Activated CD4-positive, alpha-beta T cell treated with anti-CD3 and anti-CD28 coated beads for 24 hours (primary cell): ENCODE data around the gene ZNF436.
"Not testable (repeated sequence)": the region's sequence is repeated elsewhere in the genome, so short reads cannot be mapped to it uniquely, and the experiment has no call there.

Source experiments
- DNase-seq, 2 donors: peaks; one replicate each; pipeline ENCODE4 v3.0.0-alpha.2; 2020; ENCODE audit warnings: low read depth in 2 of 2

The ZNF436 gene

DNA sequence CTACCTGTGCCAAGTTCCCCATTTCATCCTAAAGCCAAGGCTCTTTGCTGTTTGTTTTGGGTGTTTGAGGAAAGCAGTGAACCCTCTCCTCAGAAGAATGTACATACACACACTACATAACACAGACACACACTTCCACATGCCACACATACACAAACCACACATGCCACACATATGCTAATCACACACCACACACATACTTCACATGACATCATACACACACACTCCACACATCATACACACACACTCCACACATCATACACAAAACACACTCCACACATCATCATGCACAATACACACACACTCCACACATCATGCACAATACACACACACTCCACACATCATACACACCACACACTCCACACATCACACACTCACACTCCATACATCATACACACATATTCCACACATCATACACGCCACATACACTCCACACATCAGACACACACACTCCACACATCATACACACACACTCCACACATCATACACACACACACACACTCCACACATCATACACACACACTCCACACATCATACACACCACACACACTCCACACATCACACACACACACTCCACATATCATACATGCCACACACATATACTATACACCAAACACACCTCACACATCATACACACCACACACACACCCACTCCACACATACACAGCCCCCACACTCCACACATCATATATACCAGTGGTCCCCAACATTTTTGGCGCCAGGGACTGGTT is 22.7 kb upstream of the ZNF436 start:
- DNase-seq: no peak

DNA sequence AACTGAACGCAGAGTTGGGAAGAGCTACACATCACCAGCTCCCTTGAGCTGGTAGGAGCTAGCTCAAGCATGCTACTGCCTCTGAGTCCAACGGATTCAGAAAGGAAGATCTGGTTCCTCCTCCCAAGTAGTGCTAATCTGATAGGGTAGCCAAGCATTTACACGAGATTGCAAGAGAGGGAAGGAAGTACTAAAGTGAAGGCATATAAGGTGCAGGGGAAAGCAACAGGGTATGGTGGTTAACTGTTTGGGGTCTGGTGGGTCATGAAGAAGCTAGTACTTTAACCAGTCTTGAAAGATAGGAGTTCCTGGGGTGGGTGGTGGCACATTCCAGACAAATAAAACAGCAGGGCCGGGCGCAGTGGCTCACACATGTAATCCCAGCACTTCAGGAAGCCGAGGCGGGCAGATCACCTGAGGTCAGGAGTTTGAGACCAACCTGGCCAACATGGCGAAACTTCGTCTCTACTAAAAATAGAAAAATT is 20.2 kb upstream of the ZNF436 start:
- no peak for DNase-seq

DNA sequence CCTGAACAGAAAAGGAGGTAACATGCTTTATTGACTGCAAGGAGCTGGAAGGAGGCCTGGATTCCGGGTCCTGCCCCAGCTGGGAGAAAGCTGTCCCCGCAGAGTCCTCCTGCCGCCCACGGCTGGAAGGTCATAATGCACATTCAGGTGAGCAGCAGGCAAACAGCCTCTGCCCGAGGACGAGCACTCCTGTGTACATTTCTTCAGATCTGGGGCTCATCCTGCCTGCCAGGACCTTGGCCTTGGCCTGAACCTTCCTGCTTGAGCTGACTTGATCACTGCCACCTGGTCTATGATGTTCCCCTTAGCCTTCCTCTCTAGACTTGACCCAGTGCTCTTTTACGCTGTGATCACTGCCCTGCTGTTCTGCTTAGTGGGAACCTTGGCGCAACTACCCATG is 17.9 kb upstream of the ZNF436 start:
- DNase-seq: no peak

DNA sequence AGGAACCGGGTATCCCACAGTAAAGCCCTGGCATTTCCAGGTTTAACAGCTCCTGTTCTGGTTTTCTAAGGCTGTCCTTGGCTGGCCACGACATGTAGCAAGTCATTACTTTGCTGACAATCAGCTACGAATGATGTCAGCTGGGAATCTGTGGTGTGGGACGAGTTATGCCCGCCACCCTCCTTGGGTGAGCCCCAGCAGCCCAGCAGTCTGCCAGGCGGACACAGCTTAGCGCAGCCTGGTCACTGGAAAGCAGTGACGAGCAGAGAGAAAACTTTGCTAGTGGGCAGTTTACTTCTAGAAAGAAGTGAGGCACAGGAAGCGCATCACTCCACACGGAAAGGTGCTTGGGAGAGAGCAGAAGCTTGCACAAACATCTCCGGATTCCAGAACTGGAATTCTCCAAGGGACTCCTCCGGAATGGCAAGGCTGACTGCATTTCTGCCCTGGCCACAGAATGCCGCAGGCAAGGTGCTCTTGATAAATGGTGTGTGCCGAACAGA is 15.5 kb upstream of the ZNF436 start:
- DNase-seq: no peak

DNA sequence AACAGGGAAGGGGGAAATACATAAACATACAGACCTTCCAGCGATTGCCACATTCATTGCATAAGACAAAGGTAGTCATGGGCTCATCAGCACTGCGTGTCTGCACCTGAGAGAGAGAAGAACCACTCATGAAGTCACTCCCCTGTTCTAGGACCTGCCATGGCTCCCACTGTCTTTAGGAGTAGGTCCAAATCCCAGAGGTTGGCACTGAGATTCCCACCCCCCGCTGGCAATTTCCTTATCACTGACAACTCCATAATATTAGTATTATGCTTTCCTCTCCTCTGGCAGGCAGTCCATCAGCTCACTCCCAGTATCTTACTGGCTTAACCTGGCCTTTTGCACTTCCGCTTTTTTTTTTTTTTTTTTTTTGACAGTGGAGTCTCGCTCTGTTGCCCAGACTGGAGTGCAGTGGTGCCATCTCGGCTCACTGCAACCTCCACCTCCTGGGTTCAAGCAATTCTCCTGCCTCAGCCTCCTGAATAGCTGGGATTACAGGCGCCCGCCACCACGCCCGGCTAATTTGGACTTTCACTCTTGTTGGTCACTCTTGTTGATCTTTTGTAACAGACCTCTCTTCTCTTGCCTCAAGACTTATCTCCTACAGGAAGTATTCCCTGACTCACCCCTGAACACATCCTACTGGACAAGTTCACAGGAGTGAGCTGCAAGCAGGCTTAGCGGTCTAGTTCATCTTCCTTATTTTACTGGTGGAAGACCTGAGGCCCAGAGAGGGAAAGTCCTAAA is 14.8 kb upstream of the ZNF436 start:
- DNase-seq: no peak

DNA sequence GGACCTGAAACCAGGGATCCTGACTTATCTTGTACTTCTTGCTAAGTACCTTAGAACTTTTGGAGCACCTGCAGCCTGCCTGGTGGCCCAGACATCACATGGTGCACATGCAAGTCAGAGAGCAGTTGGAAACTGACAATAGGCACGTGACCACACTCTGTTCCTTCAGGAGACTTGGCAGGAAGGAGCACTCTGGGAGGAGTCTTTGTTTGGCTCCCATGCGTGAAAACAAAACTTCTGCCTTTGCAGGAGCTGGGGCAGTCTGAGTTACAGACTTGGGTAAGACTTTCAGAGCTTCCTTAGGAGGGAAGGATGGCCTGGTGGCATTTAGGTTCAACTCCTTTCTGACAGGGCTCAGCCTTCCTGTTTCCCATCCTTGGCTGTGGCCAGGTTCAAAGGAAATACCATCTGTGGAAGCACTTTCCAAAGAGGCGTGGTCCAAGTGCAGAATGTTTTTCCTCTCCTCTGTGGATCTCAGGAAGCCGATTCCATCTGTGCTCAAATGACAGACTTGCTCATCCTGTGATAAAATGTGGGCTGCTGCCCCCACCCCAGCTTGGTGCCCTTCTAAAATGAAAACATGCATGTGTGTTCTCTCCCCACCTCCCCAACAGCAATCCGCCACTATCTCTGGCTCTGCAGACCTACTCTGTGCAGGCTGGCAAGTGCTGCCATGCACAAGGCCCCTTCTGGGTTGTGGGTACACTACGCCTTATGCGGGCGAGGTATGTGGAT is 14.1 kb upstream of the ZNF436 start:
- DNase-seq: no peak

DNA sequence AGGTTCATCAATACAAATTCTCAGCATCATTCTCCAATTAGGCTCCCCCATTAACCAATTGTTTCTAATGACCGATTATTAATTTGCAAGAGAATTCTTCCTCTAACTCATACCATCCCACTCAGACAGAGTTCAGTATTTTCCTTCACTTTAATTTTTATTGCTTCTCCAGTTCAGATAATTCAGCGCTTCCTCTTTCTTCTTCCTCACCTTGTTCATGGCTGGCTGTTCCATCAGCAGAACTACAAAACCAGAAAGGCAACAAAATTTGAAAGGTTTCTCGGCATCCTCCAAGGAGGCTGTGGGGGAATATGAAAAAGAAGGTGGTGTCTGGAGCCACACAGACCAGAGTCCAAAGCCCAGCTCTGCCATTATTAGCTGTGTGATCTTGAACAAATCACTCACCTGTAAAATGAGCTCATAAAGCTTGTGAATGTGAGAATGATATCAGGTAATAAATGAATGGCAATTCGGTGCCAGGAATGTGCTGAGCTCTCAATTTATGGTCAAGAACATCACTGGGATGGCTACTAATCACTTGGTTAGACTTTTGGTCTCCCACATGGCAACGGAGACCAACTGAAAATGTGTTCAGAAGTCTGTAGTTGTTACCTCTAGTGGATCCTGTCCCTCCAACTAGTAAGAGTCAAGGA is 11.7 kb upstream of the ZNF436 start:
- DNase-seq: no peak

DNA sequence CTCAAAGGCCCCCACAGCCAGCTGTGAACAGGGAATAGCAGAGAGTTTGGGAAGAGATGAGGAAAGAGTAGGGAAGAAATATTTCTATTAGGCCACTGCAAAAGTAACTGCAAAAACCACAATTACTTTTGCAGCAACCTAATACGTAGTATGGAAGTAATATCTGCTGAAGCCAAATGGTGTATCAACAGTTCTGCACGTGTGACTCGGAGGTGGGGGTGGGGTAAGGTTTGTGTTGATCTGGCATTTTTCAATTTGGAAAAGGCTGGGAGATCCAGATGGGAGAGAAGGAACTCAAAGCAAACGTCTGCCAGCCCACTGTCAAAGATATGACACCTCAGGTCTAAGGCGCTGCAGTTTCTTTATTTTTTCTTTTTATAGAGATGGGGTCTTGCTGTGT is 11.1 kb upstream of the ZNF436 start:
- DNase-seq: no peak

DNA sequence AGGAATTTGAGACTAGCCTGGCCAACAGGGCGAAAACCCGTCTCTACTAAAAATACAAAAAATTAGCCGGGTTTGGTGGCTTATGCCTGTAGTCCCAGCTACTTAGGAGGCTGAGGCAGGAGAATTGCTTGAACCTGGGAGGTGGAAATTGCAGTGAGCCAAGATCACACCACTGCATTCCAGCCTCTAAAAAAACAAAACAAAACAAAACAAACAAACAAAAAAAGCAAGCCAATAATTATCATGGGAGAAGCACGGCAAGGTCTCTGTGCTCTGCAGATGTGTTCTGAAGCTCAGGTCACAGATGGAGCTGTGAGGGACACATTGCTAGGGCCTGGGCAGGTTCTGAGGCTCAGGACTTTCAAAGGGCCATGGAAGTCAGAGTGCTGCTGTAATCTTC is 10.6 kb upstream of the ZNF436 start:
- not testable (repeated sequence) for DNase-seq

DNA sequence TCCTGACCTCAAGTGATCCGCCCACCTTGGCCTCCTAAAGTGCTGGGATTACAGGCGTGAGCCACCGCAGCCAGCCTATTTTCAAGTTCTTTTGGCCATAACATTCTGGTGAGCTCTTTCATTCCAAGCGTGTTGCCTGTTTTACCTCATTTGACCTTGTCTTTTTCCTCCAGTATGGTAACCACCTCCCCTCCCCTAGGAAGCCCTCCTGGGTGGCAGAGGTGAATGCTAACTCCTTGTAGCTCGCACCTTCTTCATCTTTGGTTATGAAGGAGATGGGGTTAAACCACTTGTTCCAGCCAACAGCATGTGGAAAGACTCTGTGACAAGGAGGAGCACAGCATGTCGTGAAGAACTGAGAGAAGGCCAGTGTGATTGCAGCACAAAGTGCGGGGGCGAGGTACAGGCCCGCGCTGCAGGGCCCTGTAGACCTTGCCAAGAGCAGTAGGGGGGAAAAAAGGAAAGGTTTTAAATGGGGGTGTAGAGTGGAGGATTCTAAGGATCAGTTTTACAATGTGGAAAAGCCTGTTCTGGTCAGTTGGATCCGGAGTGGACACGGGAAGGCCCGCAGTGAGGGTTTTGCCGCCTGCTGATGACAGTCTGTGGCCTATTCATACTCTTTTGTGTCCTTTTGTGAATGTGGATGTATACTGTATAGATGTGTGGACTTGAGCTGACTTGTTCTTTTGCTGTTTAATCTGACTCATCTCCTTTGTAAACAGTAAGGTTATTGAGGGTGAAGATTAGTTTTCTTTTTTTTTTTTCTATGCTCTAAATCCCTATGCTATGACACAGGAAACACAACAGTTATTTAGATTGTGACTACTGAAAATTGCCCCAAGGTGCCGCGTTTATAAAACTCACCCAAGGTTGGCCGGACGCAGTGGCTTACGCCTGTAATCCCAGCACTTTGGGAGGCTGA is 7.5 kb upstream of the ZNF436 start:
- no peak for DNase-seq

DNA sequence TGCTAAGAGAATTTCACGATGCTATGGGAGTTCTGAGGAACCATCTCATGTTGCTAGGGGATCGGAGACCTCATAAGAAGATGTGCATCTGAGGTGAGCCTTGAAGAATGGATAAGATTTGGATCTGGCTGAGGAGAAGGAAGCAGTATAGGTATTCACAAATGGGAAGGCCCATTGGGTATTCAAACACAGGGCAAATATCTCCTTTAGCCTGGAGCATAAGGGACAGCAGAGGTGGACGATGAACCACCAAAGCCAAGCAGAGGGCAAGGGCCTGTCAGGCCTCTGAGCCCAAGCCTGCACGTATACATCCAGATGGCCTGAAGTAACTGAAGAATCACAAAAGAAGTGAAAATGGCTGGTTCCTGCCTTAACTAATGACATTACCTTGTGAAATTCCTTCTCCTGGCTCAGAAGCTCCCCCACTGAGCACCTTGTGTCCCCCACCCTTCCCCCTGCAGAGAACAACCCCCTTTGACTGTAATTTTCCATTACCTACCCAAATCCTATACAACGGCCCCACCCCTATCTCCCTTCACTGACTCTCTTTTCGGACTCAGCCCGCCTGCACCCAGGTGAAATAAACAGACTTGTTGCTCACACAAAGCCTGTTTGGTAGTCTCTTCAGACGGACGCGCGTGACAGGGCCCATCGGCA is 4.6 kb upstream of the ZNF436 start:
- not testable (repeated sequence) for DNase-seq

DNA sequence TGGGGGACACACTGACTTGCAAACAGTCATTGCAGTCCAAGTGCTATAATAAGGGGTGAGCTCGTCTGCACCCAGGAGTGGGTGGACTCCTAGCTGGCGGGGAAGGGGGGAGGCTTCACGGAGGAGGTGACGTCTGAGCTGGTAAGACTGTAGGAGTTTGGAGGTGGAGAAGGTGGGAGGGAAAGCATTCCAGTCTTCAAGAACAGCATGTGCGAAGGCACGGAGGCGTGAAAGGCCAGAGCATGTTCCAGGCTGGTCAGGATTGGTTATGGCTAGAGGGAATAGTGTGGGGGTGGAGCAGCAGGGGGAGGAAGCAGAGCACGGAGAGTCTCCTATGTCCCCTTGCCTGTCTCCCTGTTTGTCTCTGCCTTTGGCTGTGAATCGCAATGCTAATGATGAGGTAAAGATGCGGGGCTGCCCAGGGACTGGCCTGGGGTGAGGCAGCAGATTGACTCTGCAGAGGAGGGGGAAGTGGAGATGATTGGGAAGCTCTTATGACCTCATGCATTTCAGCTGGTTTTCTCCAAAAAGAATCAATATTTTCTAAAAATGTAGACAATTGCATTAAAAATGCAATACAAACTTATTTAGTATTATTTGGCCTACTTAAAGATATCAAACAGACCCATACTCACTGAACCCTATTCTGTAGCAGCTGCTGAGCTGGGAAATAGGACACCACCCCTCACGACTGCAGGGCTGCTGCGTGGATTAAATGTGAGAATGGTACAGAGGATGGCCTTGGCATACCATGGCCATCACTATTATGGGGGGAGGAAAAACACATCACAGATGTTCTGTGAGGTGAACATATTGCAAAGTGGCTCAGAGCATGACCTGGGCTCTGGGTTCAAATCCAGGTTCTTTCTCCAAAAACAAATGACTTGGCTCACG is 2.6 kb upstream of the ZNF436 start:
- no peak for DNase-seq

DNA sequence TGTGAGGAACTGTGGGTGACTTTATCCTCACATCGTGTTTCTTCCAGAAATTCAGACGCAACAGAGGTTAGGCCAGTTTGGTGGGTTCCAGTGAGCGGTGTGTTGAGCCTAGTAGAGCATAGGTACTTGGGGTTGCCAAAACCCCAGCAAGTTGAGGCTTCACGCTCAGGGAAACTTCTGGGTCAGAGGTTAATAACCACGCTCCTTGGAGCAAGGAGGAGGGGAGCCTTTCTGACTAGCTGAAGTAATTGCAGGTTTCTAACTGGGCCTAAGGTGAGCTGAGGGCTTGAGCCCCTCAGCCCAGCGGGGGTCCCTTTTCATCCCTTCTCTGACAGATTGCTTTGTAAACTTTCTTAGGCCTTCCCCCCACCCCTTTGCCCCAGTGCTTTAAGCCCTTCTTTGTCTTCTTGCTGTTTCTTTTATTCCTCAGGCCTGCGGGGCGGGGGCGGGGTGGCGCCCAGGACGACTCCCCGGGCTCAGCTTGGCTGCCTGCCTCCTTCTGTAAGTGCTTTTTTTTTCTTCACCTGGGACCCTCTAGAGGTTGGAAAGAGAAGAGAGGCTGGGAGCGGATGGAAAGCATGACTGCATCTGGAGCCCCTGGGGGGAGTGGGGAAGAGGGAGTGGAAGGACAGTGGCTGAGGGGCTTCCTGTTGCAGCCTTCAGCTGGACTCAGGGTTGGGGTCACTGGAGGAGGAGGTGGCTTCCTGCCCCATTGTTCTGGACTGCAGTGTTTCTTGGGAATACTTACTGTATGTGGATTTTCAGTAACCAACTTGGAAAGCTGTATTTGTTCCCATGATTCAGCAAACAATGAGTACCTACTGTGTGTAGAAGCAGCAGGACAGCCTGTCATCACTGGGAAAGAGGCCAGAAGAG is 1.3 kb upstream of the ZNF436 start:
- no peak for DNase-seq

DNA sequence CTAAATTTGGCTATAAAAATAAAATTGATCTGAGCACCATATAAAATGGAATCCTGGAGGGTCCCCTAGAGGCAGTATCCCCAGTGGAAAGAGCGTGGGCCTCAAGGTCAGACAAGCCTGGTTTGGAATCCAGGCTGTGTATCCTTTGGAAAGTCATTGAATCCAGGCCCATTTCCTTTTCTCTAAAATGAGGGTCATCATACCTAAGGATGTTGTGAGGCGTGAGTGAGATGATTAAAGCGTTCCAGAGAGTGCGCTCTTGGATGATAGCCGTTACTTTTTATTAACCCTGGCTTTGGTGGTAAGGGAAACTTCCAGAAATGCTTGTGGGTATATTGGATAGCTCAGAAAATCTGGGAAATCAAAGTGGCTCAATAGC is 683 bp upstream of the ZNF436 start:
- DNase-seq: no peak

DNA sequence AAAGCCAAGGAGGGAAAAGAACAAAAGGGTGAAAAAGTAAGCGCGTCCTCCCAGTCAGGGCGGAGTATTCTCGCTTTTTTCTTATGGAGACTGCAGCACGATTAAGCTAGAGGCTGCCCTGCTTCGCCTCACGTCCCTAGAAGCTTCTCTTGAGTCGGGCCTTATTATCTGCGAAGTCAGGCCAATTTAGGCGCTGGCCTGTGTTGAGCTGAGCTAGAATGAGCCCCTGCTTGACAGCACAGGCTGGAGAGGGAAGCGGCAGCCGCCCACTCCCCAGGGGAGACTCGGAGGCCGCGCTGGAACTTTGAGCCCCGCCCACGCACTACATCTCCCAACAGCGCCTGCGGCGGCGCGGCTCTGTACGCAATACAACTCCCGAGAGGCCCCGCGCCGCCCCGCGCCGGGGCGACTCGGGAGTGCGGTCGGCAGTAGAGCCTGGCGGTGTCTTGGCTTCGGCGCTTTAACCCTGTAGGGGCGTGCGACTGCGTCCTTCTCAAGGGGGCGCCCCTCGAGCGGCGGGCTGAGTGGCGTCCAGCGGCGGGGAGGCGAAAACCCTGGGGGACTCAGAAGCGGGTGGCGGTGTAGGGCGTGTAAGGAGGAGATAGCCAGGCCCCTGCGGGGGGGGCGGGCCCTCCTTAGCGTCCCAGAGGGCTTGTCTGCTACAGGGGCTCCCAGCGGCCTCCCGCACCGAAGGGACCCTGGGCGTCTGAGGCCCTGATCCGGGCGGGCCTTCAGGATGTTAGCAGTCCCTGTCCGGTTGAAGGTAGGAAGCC is 888 bp downstream of the ZNF436 start:
- peak; percentile 80 to 86 for DNase-seq

DNA sequence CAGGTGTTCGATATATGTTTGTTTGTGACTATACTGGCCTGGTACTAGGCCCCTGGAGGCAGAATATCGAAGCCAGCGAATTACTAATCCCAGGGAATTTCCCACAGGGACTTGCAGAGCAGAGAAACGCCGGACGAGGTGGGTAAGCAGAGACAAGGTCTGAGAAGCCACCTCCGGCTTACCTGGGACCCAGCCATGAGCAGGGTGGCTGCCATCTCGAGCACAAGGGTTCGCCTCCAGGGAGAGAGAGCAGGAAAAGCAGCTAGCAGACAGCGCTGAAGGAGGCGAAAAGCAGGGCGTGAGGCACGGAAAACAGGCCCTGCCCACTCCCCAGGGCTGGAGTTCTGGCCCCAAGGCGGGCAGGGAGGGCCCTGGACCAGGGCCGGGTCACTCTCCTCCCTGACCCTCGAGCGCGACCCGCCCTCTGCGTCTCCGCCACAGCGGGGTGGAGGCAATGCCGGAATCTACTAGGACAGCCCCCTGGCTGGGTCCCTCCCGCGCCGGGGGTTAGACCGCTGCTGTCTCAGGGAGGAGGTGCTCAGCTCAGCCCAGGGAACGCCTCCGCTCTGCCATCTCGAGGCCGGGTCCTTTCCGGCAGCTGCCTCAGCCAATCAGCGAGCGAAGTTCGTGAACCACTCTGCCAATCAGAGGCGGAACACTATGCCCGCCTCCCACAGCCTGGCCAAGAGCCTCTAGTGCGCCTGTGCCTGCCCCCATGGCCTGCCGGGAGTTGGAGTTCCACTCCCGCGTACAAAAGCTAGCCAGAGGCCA is 1.7 kb downstream of the ZNF436 start:
- DNase-seq: peak; percentile 95

DNA sequence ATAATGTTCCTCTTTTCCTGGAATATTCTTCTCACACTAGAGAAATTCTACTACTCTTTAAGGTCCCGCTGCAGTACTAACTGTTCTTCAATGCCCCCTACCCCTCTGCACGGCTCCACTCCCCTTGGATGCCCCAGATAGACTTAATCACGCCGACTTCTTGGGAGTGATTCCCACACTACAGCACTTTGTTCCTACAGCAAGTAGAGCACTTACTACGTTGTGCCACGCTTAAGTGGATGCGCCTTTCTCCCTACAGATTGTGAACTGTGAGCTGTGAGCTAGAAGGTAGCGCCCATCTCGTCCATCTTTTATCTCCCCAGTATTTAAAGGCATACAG is 2.2 kb downstream of the ZNF436 start:
- DNase-seq: no peak
